Activated naive CD8-positive, alpha-beta T cell (primary cell): ENCODE data around the gene DNAH6.

Experiments
- H3K27ac Mint-ChIP-seq: one replicate; pipeline ENCODE4 v1.8.0; 2021; ENCODE audit warnings: mixed read lengths
- H3K27me3 Mint-ChIP-seq: one replicate; pipeline ENCODE4 v1.8.0; 2021; ENCODE audit warnings: mixed read lengths
- H3K36me3 Mint-ChIP-seq: one replicate; pipeline ENCODE4 v1.8.0; 2021; ENCODE audit warnings: mixed read lengths
- H3K4me1 Mint-ChIP-seq: one replicate; pipeline ENCODE4 v1.8.0; 2021; ENCODE audit warnings: low read depth, mixed read lengths
- H3K4me3 Mint-ChIP-seq: one replicate; pipeline ENCODE4 v1.8.0; 2021; ENCODE audit warnings: mild to moderate bottlenecking, mixed read lengths
- H3K9me3 Mint-ChIP-seq: one replicate; pipeline ENCODE4 v1.8.0; 2021; ENCODE audit warnings: low read depth, mixed read lengths

DNAH6 gene

DNA sequence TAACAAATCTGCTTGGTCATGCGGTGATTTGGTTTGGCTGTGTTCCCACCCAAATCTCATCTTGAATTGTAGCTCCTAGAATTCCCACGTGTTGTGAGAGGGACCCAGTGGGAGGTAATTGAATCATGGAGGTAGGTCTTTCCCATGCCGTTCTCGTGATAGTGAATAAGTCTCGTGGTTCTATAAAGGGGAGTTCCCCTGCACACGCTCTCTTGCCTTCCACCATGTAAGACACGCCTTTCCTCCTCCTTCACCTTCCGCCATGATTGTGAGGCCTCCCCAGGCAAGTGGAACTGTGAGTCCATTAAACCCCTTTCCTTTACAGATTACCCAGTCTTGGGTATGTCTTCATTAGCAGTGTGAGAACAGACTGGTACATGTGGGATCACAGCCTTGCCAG, 327.8 kb downstream of the DNAH6 start:
- Mint-ChIP-seq H3K27me3 (no peaks in the 10 kb centered on the region), H3K36me3 (peaks cover 16% of the 10 kb centered on the region), H3K9me3 (no peaks in the 10 kb centered on the region), H3K4me1 (peaks cover 95% of the 10 kb centered on the region), H3K4me3 (peak overlapping the region; percentile 60), H3K27ac (peak overlapping the region; percentile 98)

DNA sequence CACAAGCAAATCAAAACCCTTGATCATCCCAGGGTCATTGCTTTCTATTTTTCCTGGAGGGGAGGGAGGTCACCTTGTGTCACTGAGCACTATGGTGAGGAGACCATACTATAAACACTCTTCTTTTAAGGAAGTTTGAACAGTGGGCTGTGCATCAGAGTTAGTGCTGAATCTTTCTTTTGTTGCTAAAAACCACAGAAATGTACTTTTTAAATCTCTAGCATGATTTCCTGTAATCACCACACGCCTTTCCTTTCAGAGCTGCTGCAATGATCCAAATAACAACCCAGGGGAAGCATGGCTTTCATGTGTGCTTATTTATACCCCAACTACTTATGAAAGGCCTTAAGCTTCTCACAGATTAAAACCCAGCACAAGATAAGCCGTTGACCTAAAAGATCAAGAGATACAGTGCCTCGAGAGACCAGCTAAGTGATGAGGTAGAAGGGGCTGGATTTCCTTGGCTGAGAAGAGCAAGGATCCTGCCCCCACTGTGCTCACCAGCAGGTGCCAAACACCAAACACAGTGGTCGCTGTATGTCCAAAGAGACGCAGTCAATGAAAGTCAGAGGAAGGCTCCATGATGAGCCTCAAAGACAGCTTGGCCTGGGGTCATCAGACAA, 329.9 kb downstream of the DNAH6 start:
- no peaks in the 10 kb centered on the region for H3K27me3 Mint-ChIP-seq
- H3K36me3 Mint-ChIP-seq: peaks cover 25% of the 10 kb centered on the region
- peak overlapping the region; percentile 98 for H3K27ac Mint-ChIP-seq
- no peaks in the 10 kb centered on the region for H3K9me3 Mint-ChIP-seq
- H3K4me1 Mint-ChIP-seq: peaks cover 96% of the 10 kb centered on the region
- H3K4me3 Mint-ChIP-seq: peak overlapping the region; percentile 73

DNA sequence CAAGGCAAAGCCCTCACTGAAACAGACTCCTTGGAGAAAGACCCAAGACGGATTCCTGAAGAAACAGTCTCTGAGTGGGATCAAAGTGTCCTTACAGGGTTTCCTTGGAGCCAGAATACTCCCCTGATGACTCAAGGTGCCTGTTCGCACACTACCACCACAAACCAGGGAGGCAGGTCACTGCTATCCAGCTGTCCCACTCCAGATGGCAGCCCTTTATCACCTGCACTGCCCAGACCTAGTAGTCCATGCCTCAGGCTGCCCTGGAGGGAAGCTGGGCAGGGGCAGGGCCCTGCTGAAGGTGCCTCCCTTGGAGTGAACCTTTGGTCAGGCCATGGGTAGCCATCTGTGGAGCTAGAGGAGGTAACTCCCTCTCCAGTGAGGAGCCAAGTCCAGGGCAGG, 330.4 kb downstream of the DNAH6 start:
- H3K9me3 Mint-ChIP-seq: peaks cover 4% of the 10 kb centered on the region
- H3K27ac Mint-ChIP-seq: peak overlapping the region; percentile 98
- H3K4me1 Mint-ChIP-seq: peaks cover 96% of the 10 kb centered on the region
- no peaks in the 10 kb centered on the region for H3K27me3 Mint-ChIP-seq
- peak overlapping the region; percentile 73 for H3K4me3 Mint-ChIP-seq
- peaks cover 30% of the 10 kb centered on the region for H3K36me3 Mint-ChIP-seq

DNA sequence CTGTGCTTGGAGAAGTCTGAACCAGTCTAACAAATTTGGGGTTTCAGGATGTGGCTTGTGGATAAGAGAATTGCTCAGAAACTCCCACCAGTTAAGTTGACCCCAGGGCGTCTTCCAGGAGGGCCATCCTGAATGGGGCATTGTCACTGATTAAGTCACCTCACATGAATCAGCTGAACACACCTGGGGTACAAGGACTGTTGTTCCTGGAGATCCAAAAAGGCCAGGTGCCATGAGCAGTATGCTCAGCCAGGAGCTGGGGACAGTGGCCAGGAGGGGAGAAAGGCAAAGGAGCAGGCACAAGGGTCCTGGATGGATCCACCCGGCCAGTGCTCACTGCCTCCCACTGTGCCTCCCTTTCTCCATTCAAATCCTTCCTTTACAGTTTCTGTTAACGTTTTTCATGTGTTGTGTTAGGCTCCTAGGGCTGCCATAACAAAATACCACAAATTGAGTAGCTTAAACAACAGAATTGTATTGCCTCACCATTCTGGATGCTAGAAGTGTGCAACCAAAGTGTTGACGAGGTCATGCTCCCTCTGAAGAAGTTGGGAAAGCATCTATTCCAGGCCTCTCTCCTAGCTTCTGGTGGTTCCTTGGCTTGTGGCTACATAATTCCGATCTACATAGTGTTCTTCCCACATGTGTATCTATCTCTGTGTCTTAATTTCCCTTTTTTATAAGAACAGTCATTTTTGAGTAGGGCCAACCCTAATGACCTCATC, 331.2 kb downstream of the DNAH6 start:
- Mint-ChIP-seq H3K9me3 (peaks cover 4% of the 10 kb centered on the region), H3K27ac (peak overlapping the region; percentile 98), H3K4me1 (peaks cover 96% of the 10 kb centered on the region), H3K4me3 (peak overlapping the region; percentile 73), H3K36me3 (peaks cover 35% of the 10 kb centered on the region), H3K27me3 (no peaks in the 10 kb centered on the region)

DNA sequence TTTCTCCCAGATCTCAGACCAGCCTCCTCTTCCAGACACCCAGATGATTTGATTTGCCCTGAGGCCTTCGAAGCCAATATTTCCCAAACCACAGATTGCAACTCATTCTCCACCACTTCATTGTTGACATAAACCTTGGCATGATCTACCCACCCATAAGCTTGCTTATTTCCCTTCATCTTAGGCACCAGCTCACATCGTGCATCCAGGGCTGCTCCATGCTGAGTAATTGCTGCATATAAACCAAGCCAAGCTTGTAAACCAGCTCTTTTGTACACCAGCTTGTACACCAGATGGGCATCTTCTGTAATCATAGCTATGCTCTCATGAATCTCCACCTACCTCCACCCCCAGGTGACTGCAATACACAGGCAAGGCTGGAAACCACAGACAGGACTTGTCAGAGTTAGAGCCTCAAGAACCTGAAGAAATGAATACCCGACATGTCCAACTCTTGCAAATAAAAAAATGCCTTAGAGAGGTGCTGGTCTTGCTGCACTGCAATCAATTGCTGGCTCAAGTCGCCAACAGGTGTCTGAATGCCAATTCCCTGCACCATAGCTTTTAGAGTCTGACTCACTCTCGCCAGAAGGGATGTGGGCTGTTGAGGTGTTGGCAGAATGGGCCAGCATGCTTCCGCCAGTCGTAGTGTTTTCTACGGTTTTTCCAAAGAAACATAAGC, 333.1 kb downstream of the DNAH6 start:
- peak overlapping the region; percentile 95 for H3K27ac Mint-ChIP-seq
- peaks cover 36% of the 10 kb centered on the region for H3K36me3 Mint-ChIP-seq
- H3K27me3 Mint-ChIP-seq: no peaks in the 10 kb centered on the region
- H3K4me3 Mint-ChIP-seq: peak overlapping the region; percentile 76
- peaks cover 92% of the 10 kb centered on the region for H3K4me1 Mint-ChIP-seq
- peaks cover 9% of the 10 kb centered on the region for H3K9me3 Mint-ChIP-seq

DNA sequence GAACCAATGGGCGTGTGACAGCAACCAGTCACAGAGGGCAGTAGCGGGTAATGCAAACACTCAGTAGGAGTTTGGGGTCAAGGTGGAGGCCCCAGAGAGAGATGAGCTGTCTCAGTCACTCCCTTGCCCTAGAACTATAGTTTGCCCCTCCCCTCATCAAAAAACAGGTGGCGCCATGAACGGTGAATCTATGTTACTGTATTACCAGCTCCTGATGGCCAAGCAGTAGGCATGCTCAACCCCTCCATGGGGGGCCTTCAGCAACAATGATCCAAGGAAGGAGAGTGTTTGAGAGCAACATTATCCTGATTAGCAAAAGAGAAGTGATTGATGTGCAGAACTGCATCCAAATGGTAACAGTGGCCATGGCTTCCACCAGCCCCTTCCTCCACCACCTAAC, 334.2 kb downstream of the DNAH6 start:
- Mint-ChIP-seq H3K36me3 (peaks cover 36% of the 10 kb centered on the region), H3K27ac (peak overlapping the region; percentile 95), H3K9me3 (peaks cover 9% of the 10 kb centered on the region), H3K27me3 (no peaks in the 10 kb centered on the region), H3K4me1 (peaks cover 94% of the 10 kb centered on the region), H3K4me3 (peak overlapping the region; percentile 76)

DNA sequence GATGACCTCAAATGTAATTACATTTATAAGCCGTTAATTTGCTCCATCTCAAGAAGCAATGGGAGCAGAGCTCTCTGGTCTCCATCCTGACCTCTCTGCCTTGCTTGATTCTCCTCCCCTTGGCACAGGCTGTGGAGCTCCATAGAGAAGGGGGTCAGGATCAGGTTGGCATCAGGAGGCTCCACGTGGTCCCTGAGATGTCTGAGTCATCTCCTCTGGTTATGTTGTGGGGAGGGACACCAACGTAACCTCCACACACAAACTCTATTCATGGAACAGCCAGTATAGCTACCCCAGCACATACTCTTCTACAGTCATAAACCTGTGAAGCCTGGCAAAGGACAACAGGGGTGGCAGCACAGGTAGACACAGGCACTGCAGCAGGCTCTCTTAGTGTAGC, 335.6 kb downstream of the DNAH6 start:
- Mint-ChIP-seq H3K4me1 (peaks cover 94% of the 10 kb centered on the region), H3K27me3 (no peaks in the 10 kb centered on the region), H3K4me3 (peak overlapping the region; percentile 46), H3K27ac (peak overlapping the region; percentile 95), H3K36me3 (peaks cover 38% of the 10 kb centered on the region), H3K9me3 (peaks cover 12% of the 10 kb centered on the region)

DNA sequence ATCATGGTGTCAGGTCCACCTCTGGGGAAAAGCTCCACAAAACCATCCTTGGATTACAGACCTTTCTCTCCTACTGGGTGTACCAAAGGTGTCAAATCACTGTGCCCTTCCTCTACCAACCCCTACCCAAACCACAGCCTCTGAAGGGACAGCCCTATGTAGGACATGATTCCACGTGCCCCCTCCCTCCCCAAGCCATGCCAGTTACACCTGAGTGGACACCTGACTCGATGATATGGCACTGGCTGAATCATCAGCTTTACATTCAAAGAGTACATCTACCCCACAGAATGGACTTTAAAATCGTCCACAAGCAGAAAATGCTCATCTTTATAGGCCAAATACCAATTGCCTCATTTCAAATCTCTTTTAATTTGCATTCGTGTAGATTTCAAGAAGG, 338.6 kb downstream of the DNAH6 start:
- Mint-ChIP-seq H3K9me3 (peaks cover 12% of the 10 kb centered on the region), H3K27me3 (no peaks in the 10 kb centered on the region), H3K27ac (peak overlapping the region; percentile 98), H3K36me3 (peaks cover 27% of the 10 kb centered on the region), H3K4me3 (peak overlapping the region; percentile 84), H3K4me1 (peaks cover 94% of the 10 kb centered on the region)

DNA sequence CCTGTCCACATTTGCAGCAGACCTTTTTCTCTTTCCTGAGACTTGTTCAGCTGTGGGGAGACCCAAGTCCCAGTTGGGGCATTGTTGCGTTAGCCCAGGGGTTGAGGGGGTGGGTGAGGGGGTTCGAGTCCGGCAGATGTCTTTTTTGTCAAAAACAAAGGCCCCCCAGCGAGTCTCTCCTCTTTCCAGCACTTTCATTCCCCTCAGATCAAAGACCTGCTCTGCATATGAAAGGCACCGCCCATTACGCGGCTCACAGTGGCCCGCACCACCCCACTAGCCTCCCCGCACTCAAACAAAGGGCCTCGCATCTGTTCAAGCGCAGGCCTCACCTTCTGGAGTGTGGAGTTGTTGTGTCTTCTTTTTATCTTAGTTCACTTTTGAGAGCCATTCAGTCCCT, 339.4 kb downstream of the DNAH6 start:
- peaks cover 12% of the 10 kb centered on the region for H3K9me3 Mint-ChIP-seq
- H3K36me3 Mint-ChIP-seq: peaks cover 28% of the 10 kb centered on the region
- H3K4me3 Mint-ChIP-seq: peak overlapping the region; percentile 84
- peak overlapping the region; percentile 98 for H3K27ac Mint-ChIP-seq
- peaks cover 94% of the 10 kb centered on the region for H3K4me1 Mint-ChIP-seq
- H3K27me3 Mint-ChIP-seq: no peaks in the 10 kb centered on the region

DNA sequence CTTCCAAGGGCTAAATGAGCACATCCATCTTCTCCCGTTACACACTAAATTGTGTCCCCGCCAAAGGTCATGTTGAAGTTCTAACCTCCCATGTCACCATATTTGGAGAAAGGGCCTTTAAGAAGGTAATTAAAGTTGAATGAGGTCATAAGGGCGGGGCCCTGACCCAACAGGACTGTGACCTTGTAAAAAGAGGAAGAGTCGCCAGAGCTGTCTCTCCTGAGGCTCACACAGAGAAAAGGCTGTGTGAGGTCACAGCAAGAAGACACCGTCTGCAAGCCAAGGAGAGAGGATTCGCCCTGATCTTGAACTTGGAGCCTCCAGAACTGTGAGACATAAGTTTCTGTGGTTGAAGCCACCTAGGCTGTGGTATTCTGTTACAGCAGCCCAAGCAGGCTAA, 340.5 kb downstream of the DNAH6 start:
- Mint-ChIP-seq H3K9me3 (peaks cover 8% of the 10 kb centered on the region), H3K27ac (peak overlapping the region; percentile 98), H3K36me3 (peaks cover 23% of the 10 kb centered on the region), H3K27me3 (no peaks in the 10 kb centered on the region), H3K4me1 (peaks cover 93% of the 10 kb centered on the region), H3K4me3 (peak overlapping the region; percentile 84)

DNA sequence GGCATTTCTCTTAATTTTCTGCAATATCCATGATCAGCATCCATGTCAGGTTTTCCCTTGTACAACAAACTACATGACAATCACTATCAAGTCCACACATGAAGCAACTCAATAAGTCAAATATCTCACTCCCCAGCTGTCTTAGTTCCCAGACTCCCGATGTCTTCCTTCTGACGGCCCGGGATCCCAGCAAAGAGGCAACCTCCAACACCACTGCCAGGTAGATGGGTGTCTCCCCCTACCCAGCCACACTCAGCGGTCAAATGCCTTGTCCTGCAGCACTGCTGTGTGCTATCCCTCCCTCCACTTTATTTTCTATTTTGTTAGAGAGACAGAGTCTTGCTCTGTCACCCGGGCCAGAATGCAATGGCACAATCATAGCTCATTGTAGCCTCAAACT, 341.3 kb downstream of the DNAH6 start:
- no peaks in the 10 kb centered on the region for H3K27me3 Mint-ChIP-seq
- peaks cover 17% of the 10 kb centered on the region for H3K36me3 Mint-ChIP-seq
- peak overlapping the region; percentile 84 for H3K4me3 Mint-ChIP-seq
- peak overlapping the region; percentile 98 for H3K27ac Mint-ChIP-seq
- peaks cover 93% of the 10 kb centered on the region for H3K4me1 Mint-ChIP-seq
- H3K9me3 Mint-ChIP-seq: peaks cover 8% of the 10 kb centered on the region

DNA sequence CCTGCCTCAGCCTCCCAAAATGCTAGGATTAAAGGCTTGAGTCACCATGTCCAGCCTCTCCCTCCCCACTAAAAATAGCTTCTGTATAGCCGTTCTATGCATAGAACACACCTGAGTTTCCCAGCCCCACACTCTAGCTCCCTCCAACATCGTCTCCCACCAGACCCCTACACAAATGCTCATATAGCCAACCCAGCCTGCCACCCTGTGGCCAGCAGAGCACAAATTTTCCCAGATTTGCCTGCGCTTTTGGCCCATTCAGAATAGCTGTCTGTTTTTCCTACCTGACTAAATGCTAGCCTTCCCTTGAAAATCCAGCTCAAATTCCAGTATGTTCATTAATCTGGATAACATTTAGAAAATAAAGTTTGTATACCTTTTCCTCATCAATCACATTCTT, 341.8 kb downstream of the DNAH6 start:
- peak overlapping the region; percentile 98 for H3K27ac Mint-ChIP-seq
- no peaks in the 10 kb centered on the region for H3K27me3 Mint-ChIP-seq
- peaks cover 12% of the 10 kb centered on the region for H3K36me3 Mint-ChIP-seq
- peaks cover 5% of the 10 kb centered on the region for H3K9me3 Mint-ChIP-seq
- H3K4me3 Mint-ChIP-seq: peak overlapping the region; percentile 76
- peaks cover 92% of the 10 kb centered on the region for H3K4me1 Mint-ChIP-seq

DNA sequence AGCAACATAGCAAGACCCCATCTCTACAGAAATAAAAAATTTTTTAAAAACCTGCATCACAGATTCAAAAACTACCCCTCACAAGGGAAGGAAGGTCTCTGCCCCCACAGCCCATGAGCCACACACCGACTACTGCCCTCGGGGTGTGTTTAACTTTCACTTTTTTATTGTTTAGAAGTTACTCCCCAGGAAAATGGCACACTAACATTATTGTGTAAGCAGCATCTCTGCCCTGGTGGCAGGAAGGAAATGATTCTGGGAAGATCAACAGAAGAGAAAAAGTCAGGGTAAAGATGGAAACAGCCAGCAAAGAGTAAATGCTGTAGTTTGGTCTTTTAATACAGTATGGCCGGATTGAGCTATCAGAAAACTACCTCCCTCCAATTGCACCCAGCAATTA, 342.6 kb downstream of the DNAH6 start:
- Mint-ChIP-seq H3K4me1 (peaks cover 94% of the 10 kb centered on the region), H3K27me3 (no peaks in the 10 kb centered on the region), H3K27ac (peak overlapping the region; percentile 98), H3K4me3 (peak overlapping the region; percentile 76), H3K36me3 (peaks cover 9% of the 10 kb centered on the region), H3K9me3 (peaks cover 3% of the 10 kb centered on the region)

DNA sequence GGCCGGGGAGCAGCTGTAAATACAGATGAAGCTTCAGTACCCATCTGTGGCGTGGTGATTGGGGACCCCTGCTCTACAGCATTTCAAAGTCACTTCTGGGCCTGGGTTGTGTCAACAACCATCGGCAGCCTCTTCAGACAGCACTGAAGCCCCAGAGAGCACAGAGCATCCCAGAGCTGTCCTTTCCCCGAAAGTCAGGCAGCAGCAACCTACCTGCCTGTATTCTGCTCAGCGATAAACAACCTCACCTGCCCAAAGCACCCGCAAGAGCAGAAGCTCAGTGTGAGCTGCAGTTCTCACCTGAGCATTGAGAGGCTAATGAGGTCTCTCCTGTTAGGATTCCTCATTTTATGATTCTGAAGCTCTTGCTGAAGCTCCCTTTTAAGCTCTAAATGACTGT, 345.2 kb downstream of the DNAH6 start:
- Mint-ChIP-seq H3K9me3 (peaks cover 3% of the 10 kb centered on the region), H3K4me1 (peaks cover 94% of the 10 kb centered on the region), H3K36me3 (peaks cover 8% of the 10 kb centered on the region), H3K4me3 (peak overlapping the region; percentile 65), H3K27me3 (no peaks in the 10 kb centered on the region), H3K27ac (peak overlapping the region; percentile 93)

DNA sequence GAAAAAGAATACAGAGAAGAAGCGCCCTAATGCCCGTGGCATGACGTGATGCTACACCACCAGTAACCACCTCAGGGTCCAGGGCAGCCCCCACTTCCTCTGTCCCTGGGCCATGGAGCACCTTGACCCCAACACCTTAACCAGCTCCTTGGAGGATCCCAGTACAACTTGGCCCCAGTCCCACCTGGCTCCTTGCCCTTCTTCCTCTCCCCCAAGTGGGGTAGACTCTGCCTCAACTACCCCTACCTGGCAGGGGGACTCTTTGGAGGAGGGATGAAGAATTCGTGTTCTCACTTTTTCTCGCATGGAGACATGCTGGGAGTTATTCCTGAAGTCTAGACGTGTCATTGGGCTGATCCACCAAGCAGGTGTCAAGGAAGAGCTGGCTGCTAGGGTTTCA, 345.7 kb downstream of the DNAH6 start:
- peaks cover 94% of the 10 kb centered on the region for H3K4me1 Mint-ChIP-seq

More for the DNA sequence above, 345.7 kb downstream of the DNAH6 start:
- Mint-ChIP-seq H3K9me3 (no peaks in the 10 kb centered on the region), H3K27ac (peak overlapping the region; percentile 93), H3K4me3 (peak overlapping the region; percentile 65), H3K36me3 (peaks cover 6% of the 10 kb centered on the region), H3K27me3 (no peaks in the 10 kb centered on the region)
